H9 (cell line): Measurements from ENCODE around the gene SLX1A. TPM values are rescaled to one million over a fixed set of nuclear protein-coding genes. Genes with fewer than 3 reads are reported as not detected.
"Not testable (repeated sequence)": the region's sequence is repeated elsewhere in the genome, so short reads cannot be mapped to it uniquely, and the experiment has no call there.

Experiments used
- DNase-seq: peaks from one replicate; pipeline ENCODE4 v3.0.0-alpha.2; 2017
- H2AFZ ChIP-seq: one replicate; pipeline ENCODE4 v1.6.1; 2013; ENCODE audit warnings: mild to moderate bottlenecking, low read length, control low read depth, moderate library complexity
- H2AK5ac ChIP-seq: 2 replicates; pipeline ENCODE4 v1.6.1; 2013; ENCODE audit warnings: low read length, control low read depth, mixed read lengths; ENCODE audit not compliant: insufficient read length
- H2BK120ac ChIP-seq: one replicate; pipeline ENCODE4 v1.6.1; 2013; ENCODE audit warnings: low read depth, mild to moderate bottlenecking, low read length, control low read depth, inconsistent platforms; ENCODE audit not compliant: poor library complexity, severe bottlenecking
- H2BK12ac ChIP-seq: 2 replicates; pipeline ENCODE4 v1.6.1; 2013; ENCODE audit warnings: low read length, control low read depth, mixed read lengths, low read depth; ENCODE audit not compliant: insufficient read length
- H2BK15ac ChIP-seq: 2 replicates; pipeline ENCODE4 v1.6.1; 2013; ENCODE audit warnings: low read depth, low read length, control low read depth
- H2BK20ac ChIP-seq: one replicate; pipeline ENCODE4 v1.6.1; 2013; ENCODE audit warnings: low read depth, mild to moderate bottlenecking, low read length, control low read depth, inconsistent platforms; ENCODE audit not compliant: poor library complexity, severe bottlenecking
- H2BK5ac ChIP-seq: 2 replicates; pipeline ENCODE4 v1.6.1; 2013; ENCODE audit warnings: low read length, control low read depth, mixed read lengths; ENCODE audit not compliant: insufficient read length
- H3K14ac ChIP-seq: 2 replicates; pipeline ENCODE4 v1.6.1; 2013; ENCODE audit warnings: low read length, control low read depth; ENCODE audit not compliant: insufficient read depth
- H3K18ac ChIP-seq: 2 replicates; pipeline ENCODE4 v1.6.1; 2013; ENCODE audit warnings: low read depth, mild to moderate bottlenecking, mixed read lengths, low read length, control low read depth; ENCODE audit not compliant: insufficient read length
- H3K23ac ChIP-seq: 2 replicates; pipeline ENCODE4 v1.6.1; 2013; ENCODE audit warnings: low read length, control low read depth, mixed read lengths, low read depth; ENCODE audit not compliant: insufficient read length
- H3K23me2 ChIP-seq: 2 replicates; pipeline ENCODE4 v1.6.1; 2013; ENCODE audit warnings: low read depth, mild to moderate bottlenecking, mixed read lengths, low read length, control low read depth; ENCODE audit not compliant: insufficient read length, poor library complexity, severe bottlenecking
- H3K27ac ChIP-seq: 2 replicates; pipeline ENCODE4 v1.5.1; 2013; ENCODE audit warnings: low read length, control low read depth, mixed read lengths, low read depth; ENCODE audit not compliant: insufficient read length
- H3K27me3 ChIP-seq: 2 replicates; pipeline ENCODE4 v1.6.1; 2013; ENCODE audit warnings: low read length, control low read depth, inconsistent platforms; ENCODE audit not compliant: insufficient read depth
- H3K4ac ChIP-seq: 2 replicates; pipeline ENCODE4 v1.6.1; 2013; ENCODE audit warnings: low read depth, mild to moderate bottlenecking, control low read depth, inconsistent platforms, low read length, moderate library complexity
- H3K4me1 ChIP-seq: 2 replicates; pipeline ENCODE4 v1.6.1; 2013; ENCODE audit warnings: low read length, control low read depth, inconsistent platforms; ENCODE audit not compliant: insufficient read depth
- H3K4me2 ChIP-seq: 2 replicates; pipeline ENCODE4 v1.6.1; 2013; ENCODE audit warnings: low read length, control low read depth, mixed read lengths; ENCODE audit not compliant: insufficient read length, insufficient read depth
- H3K56ac ChIP-seq: 2 replicates; pipeline ENCODE4 v1.6.1; 2013; ENCODE audit warnings: low read depth, mild to moderate bottlenecking, mixed read lengths, low read length, control low read depth; ENCODE audit not compliant: insufficient read length
- H3K79me1 ChIP-seq: 2 replicates; pipeline ENCODE4 v1.6.1; 2013; ENCODE audit warnings: low read depth, mild to moderate bottlenecking, moderate library complexity, low read length, control low read depth, inconsistent platforms; ENCODE audit not compliant: insufficient read depth, poor library complexity, severe bottlenecking
- H3K79me2 ChIP-seq: 2 replicates; pipeline ENCODE4 v1.6.1; 2013; ENCODE audit warnings: low read length, control low read depth, inconsistent platforms; ENCODE audit not compliant: insufficient read depth
- H3K9ac ChIP-seq: 2 replicates; pipeline ENCODE4 v1.6.1; 2013; ENCODE audit warnings: low read length, control low read depth, mixed read lengths; ENCODE audit not compliant: insufficient read length; ENCODE audit errors: extremely low read depth
- H3K9me3 ChIP-seq: one replicate; pipeline ENCODE4 v1.6.1; 2013; ENCODE audit warnings: low read depth, low read length, inconsistent platforms; ENCODE audit not compliant: control insufficient read depth
- H3T11ph ChIP-seq: one replicate; pipeline ENCODE4 v1.6.1; 2013; ENCODE audit warnings: mild to moderate bottlenecking, low read length, control low read depth, inconsistent platforms
- H4K20me1 ChIP-seq: one replicate; pipeline ENCODE4 v1.6.1; 2013; ENCODE audit not compliant: control insufficient read depth, insufficient read length, insufficient read depth
- H4K5ac ChIP-seq: 2 replicates; pipeline ENCODE4 v1.6.1; 2013; ENCODE audit warnings: low read depth, mild to moderate bottlenecking, mixed read lengths, low read length, control low read depth; ENCODE audit not compliant: insufficient read length
- H4K8ac ChIP-seq: replicated peaks from 2 replicates; pipeline ENCODE4 v1.6.1; 2013; ENCODE audit warnings: low read length, control low read depth, mixed read lengths, low read depth; ENCODE audit not compliant: insufficient read length
- H4K91ac ChIP-seq: 2 replicates; pipeline ENCODE4 v1.6.1; 2013; ENCODE audit warnings: low read depth, mild to moderate bottlenecking, moderate library complexity, mixed read lengths, low read length, control low read depth; ENCODE audit not compliant: insufficient read length
- H3K27ac Mint-ChIP-seq, 3 experiments: 2 replicates in 2 of 3; 3 replicates in 1 of 3; pipeline ENCODE4 v1.8.0; 2020 to 2021; ENCODE audit warnings: mixed read lengths in 3 of 3, mild to moderate bottlenecking in 1 of 3, moderate library complexity in 1 of 3
- H3K27me3 Mint-ChIP-seq: 2 replicates; pipeline ENCODE4 v1.8.0; 2021; ENCODE audit warnings: low read depth, mild to moderate bottlenecking, moderate library complexity, mixed read lengths
- H3K36me3 Mint-ChIP-seq, 3 experiments: 2 replicates in 2 of 3; 3 replicates in 1 of 3; pipeline ENCODE4 v1.8.0; 2020 to 2021; ENCODE audit warnings: low read depth in 3 of 3, mixed read lengths in 3 of 3; ENCODE audit not compliant: insufficient read depth in 1 of 3
- H3K4me1 Mint-ChIP-seq, 2 experiments: 2 replicates each; pipeline ENCODE4 v1.8.0; 2020; ENCODE audit warnings: mixed read lengths in 2 of 2
- H3K4me3 Mint-ChIP-seq, 2 experiments: 2 replicates in 1 of 2; 3 replicates in 1 of 2; pipeline ENCODE4 v1.8.0; 2020 to 2021; ENCODE audit warnings: mild to moderate bottlenecking in 2 of 2, mixed read lengths in 2 of 2, moderate library complexity in 1 of 2
- H3K9me3 Mint-ChIP-seq, 2 experiments: 2 replicates in 1 of 2; 3 replicates in 1 of 2; pipeline ENCODE4 v1.8.0; 2020; ENCODE audit warnings: mild to moderate bottlenecking in 2 of 2, mixed read lengths in 2 of 2, moderate library complexity in 1 of 2
- WGBS: extraction: QIAGEN DNeasy Blood & Tissue Kit; methylation state at CpG from one replicate; pipeline ENCODE4 v1.1.7; 2013; ENCODE audit warnings: missing lambda C conversion rate, low lambda C conversion rate, mixed read lengths; ENCODE audit not compliant: insufficient read length; ENCODE audit errors: extremely low coverage; 5-methylcytosine and 5-hydroxymethylcytosine counted together
- total RNA-seq: library from RNA; stranded (reverse); gene quantifications from 2 replicates; pipeline ENCODE4 v1.2.1, GENCODE V29; 2021

Gene SLX1A
- total RNA-seq, 1 experiment from 2014 or later: 30.3 TPM

DNA sequence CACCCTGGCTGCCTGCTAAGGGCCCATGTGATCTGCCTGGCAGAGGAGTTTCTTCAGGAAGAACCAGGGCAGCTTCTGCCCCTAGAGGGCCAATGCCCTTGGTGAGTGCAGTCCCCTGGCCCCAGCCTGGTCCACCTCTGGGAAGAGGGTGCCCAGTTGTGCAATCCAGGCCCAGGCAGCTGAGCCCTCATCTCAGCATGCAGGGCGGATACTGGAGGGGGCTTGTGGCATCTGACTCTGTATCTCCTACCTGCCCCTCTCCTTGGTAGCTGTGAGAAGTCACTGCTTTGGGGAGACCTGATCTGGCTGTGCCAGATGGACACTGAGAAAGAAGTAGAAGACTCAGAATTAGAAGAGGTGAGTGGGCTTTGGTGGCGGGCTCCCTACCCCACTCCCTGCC lies 3.3 kb downstream of the SLX1A start:
- not testable (repeated sequence) for H2BK15ac ChIP-seq, H2AFZ ChIP-seq, H3K23me2 ChIP-seq, H2BK5ac ChIP-seq, H3K56ac ChIP-seq, H3K9ac ChIP-seq, H3K4me3 Mint-ChIP-seq, H3K79me2 ChIP-seq, H3K4me1 Mint-ChIP-seq, H3K4ac ChIP-seq, H3K79me1 ChIP-seq, H3K23ac ChIP-seq, H4K5ac ChIP-seq, H3K14ac ChIP-seq, H3K4me2 ChIP-seq, H3K4me1 ChIP-seq, H4K8ac ChIP-seq, H2BK120ac ChIP-seq, H4K91ac ChIP-seq, H3K27ac Mint-ChIP-seq, DNase-seq, H4K20me1 ChIP-seq, H2BK12ac ChIP-seq, H2BK20ac ChIP-seq, H3T11ph ChIP-seq, H3K36me3 Mint-ChIP-seq, H3K18ac ChIP-seq, H3K9me3 Mint-ChIP-seq, H3K27ac ChIP-seq, H3K27me3 ChIP-seq, H2AK5ac ChIP-seq, H3K27me3 Mint-ChIP-seq, H3K9me3 ChIP-seq
- WGBS: no CpG with 5 or more reads among the region's 2 CpGs

DNA sequence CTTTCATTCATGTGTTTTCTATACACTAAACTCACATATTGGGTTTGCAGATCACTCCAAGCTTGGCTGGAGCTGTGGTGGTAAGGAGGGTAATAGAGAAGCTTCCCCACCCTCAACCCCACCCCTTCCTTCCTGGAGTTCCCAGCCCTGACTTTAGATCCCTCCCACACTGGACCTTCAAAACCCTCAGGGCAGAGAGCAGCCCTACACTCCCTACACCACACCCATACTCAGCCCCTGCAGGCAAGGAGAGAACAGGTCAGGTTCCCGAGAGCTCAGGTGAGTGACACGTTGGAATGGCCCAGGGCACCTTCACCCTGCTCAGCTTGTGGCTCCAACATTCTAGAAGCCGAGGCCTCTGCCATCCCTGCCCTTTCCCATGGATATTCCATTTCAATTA lies 5.4 kb downstream of the SLX1A start, which contains the start of gene SULT1A3:
Gene SULT1A3, plus strand, starts transcription at position 207 of the 400 bp plus-strand sequence. CDS start 1,474 bp downstream, outside the sequence.
- not testable (repeated sequence) for H3K27ac ChIP-seq, H2BK5ac ChIP-seq, H4K8ac ChIP-seq, H3K4me1 Mint-ChIP-seq, H2BK120ac ChIP-seq, H3K9me3 ChIP-seq, H3K4ac ChIP-seq, H3K36me3 Mint-ChIP-seq, H3K23ac ChIP-seq, H3K79me1 ChIP-seq, H3T11ph ChIP-seq, H2AFZ ChIP-seq, H4K5ac ChIP-seq, H3K18ac ChIP-seq, H3K27me3 Mint-ChIP-seq, H2AK5ac ChIP-seq, H3K27me3 ChIP-seq, H3K4me3 Mint-ChIP-seq, H3K56ac ChIP-seq, H3K79me2 ChIP-seq, H4K91ac ChIP-seq, H2BK20ac ChIP-seq, H3K9me3 Mint-ChIP-seq, H3K4me2 ChIP-seq, H3K9ac ChIP-seq, H3K4me1 ChIP-seq, H2BK12ac ChIP-seq, DNase-seq, H4K20me1 ChIP-seq, H2BK15ac ChIP-seq, H3K27ac Mint-ChIP-seq, H3K23me2 ChIP-seq, H3K14ac ChIP-seq
- no CpG with 5 or more reads among the region's 3 CpGs for WGBS
